HG03064 (cell line): ENCODE measurements around the gene USP47.

ENCODE experiments used
- ATAC-seq: cut with Tn5 transposase; IDR thresholded peaks from one replicate; pipeline ENCODE4 v1.9.1; 2021; ENCODE audit warnings: low read depth; ENCODE audit not compliant: unreplicated experiment

USP47 gene

DNA sequence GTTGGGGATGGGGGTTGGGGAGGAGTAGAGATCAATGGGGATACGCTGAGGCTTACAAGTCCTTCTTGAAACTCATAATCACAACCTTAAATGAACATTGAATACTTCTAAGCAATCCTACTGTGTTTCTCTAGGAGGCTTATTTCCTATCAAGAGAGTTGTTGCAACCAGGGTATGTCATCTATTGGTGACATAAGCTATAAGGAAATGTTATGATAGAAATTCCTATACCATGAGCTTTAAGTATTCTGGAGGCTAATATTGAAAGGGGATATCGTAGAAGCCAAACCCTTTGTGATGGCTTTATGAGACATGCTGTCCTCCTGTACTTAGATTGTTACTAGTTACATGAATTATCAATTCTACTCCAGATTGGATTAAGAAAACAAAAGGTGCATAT is 93.8 kb downstream of the USP47 start:
- no peak for ATAC-seq

DNA sequence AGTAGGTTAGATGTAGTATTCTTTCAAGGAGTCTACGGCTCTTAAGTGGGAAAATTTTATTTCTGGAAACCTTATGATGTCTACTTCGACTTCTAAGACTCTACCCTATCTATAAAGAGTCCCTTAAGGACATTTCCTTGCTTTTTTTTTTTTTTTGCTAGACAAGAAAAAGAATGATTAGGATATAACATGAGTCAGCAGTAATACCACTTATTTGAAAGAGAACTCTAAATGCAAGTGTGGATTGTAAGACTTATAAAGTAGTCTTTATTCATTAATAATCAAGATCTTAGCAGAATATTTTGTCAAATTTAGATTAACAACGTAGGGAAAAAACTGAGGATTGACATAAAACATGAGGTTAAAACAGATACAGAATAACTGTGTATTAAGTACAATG is 95.7 kb downstream of the USP47 start:
- no peak for ATAC-seq

DNA sequence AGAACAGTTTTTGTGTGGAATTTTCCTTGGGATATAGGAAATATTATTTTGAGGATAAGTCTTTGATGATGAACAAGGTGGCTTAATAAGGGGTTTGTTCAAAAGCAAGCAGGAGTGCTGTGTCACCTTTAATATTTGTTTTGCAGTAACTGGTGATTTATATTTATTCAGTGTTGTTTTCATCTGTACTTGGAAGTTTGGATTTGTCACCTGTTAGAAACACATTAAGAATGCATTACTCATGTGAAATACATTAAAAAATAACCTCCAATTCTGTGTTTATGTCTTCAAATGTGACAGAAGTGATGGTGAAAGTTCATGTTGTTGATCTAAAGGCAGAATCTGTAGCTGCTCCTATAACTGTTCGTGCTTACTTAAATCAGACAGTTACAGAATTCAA is 96.2 kb downstream of the USP47 start:
- no peak for ATAC-seq

DNA sequence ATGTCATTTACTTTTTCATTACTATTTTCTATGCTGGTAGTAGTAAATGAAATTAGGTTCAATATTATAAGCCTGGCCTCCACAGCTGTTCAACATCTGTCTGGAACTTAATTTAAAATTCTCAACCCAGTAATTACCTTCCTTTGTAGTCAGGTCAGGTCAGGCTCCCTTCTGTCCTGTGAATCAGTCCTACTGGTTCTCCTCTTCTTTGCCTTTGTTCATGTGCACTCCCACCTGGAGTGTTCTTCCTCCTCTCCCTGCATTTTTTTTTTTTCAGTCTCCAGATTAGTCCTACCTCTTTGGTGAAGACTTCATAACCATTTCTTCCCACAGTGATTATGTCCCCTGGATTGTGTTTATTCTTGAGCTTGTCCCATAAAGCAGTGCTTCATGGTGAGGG is 98.8 kb downstream of the USP47 start:
- ATAC-seq: no peak

DNA sequence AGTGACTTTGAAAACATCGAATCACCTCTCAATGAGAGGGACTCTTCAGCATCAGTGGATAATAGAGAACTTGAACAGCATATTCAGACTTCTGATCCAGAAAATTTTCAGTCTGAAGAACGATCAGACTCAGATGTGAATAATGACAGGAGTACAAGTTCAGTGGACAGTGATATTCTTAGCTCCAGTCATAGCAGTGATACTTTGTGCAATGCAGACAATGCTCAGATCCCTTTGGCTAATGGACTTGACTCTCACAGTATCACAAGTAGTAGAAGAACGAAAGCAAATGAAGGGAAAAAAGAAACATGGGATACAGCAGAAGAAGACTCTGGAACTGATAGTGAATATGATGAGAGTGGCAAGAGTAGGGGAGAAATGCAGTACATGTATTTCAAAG is 100.9 kb downstream of the USP47 start:
- no peak for ATAC-seq

DNA sequence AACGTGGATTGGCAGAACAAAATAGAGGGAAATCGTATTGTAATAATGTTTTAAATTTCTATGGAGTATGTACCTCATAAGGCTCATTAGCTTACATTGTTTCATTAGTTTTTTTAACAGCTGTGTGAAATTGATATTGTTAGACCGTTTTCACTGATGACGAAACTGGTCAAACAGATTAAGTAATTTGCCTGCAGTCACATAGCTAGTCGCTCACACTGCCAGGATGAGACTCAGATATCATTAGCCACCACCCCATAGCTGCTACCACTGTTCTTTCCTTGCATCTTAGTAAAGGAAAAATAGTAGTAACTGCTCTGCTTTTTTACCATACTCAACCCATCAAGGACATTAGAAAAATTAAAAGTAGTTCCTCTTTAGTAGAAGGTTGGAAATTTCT is 102.7 kb downstream of the USP47 start:
- no peak for ATAC-seq

DNA sequence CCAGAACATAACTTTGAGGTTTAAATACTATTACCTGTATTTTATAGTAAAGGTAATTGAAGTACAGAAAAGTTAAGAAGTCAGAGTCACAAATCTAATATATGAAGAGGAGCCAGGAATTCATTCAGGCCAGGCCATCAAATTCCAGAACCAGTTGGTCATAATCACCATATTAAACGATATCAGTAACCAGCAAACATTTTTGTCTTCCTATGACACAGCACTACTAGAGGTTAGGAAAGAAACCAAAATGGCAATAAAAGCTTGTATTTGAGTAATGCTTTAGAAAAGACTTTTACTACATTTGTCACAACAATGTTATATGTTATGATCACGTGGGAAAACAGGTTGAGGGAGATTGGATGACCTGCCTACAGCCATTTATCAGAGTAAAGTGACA is 104.4 kb downstream of the USP47 start:
- ATAC-seq: no peak

DNA sequence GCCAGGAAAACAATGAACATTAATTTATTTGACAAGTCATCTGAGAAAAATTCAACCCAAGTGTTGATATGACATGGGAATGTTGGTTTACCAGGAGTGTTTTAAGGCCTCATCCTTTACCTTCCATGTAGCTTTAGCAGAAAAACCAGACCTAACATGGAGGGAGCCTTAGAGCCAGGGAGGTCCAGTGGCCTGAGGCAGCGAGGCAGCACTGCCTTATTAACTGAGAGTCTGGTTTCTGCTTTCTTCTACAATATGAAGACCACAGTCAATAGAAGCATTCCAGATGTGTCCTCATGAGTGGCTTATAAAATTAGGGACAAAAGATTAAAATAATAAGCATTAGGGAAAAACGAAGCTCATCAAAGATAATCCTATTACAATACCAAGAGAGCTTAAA is 105.1 kb downstream of the USP47 start:
- ATAC-seq: no peak

DNA sequence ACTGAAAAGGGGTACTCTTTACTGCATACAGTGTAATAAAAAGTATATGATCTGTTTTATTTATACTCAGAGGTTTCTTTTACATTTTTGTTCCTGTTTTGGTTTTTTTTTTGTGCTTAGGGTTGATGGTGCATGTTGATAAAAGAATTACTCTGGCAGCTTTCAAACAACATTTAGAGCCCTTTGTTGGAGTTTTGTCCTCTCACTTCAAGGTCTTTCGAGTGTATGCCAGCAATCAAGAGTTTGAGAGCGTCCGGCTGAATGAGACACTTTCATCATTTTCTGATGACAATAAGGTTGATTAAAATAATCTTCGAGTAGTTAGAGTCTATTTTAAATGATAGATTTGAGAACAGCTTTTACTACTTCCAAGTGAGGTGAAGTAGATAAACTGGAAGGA is 106.1 kb downstream of the USP47 start:
- ATAC-seq: no peak

DNA sequence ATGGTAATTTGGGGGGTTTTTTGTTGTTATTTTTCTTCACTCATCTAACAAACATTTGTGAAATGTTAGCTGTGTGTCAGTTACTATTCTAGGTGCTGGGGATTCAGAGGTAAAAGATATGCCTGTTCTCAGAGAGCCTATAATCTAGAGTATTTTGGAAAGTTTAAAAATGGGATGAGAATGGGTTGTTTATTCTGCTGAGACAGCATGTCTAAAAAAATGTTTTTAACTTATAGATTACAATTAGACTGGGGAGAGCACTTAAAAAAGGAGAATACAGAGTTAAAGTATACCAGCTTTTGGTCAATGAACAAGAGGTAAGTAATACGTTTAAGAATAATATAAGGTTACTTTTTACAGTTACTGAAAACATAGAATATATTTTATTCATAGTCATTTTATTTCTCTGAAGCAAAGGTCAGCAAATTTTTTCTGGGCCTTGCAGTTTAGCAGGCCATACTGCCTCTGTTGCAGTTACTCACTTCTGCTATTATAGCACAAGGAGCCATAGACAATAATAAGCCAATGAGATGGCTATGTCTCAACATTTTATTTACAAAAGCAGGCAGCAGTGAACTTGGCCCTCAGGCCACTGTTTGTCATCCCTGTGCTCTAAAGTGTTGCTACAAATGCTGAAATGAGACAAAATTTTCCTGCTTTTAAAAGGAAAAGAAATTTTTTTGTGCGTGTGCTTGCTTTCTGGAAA is 106.6 kb downstream of the USP47 start:
- ATAC-seq: no peak

DNA sequence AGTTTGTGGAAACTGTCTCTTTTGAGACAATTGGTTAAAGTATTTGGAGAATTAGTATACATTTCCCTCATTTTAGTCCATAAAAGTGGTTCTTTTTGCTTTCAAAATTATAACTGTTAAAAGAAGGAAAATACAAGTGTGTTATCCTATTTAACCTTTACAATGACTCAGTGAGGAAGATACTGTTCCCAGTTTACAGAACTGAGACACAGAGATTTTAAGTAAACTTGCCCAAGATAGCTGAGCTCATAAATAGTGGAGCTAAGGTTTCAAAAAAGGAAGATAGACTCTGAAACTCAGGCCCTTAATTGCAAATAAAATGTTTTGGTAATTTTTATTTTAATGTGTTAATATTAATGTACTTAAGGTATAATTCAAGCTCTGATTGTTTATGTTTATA is 107.7 kb downstream of the USP47 start:
- no peak for ATAC-seq

DNA sequence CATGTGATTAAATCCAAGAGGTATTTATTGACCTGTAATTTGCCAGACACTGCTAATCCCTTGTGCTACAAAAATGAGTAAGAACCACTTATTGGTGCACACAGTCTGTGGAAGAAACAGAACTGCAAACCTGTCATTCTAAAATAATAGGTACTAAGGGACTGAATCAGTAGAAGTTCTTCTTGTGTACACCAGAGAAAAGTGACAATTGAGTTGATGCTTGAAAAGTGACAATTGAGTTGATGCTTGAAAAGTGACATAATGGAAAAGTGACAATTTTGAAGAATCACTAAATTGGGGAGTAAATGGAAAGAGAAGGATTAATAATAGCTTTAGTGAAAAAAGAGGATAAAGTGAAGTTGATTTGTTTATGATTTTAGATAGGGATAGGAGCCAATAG is 110.3 kb downstream of the USP47 start:
- ATAC-seq: no peak

DNA sequence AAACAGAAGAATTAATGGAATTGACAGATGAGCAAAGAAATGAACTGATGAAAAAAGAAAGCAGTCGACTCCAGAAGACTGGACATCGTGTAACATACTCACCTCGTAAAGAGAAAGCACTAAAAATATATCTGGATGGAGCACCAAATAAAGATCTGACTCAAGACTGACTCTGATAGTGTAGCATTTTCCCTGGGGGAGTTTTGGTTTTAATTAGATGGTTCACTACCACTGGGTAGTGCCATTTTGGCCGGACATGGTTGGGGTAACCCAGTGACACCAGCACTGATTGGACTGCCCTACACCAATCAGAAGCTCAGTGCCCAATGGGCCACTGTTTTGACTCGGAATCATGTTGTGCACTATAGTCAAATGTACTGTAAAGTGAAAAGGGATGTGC is 114.2 kb downstream of the USP47 start:
- ATAC-seq: no peak

DNA sequence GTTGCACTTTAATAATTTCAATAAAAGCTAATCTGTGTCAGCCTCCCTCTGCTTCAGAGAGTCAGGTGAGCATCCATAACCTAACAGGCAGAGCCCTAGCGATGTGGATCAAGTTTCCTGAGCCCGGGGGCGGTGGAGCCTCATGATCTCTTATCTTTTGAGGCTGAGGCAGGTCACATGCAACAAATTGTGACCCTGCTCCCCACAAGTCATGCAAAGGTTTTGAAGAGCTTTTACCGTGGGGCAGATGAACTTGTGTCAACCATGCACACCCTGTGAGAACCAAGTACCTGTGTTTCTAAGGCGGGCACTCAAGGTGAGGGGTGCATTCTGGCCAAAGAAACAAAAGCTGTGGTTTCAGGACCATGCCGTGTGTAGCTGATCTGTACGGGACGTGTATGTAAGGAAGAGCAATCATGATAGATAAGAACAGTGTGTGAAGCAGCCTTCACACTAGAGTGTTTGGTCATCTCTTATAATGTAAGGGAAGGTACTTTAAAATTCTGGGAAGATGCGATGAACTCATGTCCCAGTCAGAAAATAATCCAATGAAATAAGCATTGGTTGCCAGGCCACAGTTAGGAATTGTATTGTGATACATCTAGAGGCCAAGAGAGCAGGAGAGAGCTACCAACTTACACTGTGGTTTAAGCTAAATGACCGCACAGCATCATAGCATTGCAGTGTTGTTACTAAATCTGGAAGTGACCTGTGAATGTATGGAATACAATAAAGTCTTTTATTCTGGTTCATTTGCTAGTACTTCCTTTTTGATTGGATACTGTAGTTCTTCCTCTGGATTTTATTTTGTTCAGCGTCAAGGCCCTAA is 116.8 kb downstream of the USP47 start:
- ATAC-seq: no peak

DNA sequence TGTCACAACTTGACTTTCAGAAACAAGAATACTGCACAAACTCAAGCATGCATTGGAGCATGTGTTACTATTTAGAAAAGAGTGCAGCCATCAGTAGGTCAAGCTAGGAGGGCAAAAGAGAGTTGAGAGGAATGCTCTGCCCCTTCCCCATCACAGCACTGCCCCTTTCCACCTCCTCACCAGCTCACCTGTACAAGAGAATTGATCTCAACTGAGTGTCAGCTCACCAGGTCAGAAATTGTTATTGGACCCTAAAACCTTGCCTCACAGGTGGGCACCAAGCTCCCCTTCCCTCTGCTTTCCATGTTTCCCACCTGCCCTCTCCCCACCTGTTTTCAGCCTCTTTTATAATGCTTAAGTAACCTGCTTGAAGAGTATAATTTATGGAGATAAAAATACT is 117.8 kb downstream of the USP47 start:
- no peak for ATAC-seq

DNA sequence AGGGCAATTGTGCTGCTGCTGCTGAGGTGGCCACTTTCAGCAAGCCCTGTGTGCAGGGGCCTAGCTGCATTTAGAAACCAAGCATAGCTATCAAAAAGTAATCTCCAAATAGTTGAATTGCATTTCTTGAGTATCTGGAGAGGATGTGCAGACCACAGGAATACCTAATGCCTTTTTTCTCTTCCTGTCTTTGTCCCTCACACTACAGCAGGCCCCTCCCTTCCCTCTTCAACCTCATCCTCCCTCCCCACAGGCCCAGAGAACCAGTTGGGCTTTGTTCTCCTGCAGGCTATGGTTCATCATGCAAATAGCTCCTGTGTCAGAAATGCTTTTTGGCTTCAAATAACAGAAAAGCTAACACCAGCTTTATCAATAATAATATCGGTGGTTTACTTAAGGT is 118.9 kb downstream of the USP47 start:
- ATAC-seq: no peak

DNA sequence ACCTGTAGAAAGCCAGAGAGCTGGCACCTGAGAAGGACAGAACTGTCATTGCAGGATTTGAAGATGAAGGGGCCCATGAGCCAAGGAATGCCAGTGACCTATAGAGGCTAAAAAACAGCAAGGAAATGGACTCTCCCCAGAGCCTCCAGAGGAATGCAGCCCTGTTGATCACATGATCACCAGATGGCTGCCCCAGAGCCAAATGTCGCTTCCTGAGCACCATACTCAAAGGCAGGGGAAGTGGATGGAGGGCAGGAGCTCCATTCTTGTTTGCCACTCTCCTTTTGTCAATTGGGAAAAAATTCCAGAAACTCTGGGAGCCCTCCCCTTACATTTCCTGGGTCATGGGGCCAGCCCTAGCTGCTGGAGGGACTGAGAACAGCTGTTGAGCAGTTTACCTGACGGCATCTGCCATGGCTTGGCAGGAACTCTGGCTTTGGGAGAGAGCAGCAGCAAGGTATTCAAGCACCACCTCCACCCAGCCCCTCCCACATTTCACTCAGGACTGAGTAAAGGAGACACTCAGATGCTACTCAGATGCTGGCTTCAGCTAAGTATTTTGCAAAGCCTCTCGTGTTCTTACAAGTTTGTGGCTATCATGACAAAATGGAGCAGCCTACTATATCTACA is 119.7 kb downstream of the USP47 start:
- ATAC-seq: no peak

DNA sequence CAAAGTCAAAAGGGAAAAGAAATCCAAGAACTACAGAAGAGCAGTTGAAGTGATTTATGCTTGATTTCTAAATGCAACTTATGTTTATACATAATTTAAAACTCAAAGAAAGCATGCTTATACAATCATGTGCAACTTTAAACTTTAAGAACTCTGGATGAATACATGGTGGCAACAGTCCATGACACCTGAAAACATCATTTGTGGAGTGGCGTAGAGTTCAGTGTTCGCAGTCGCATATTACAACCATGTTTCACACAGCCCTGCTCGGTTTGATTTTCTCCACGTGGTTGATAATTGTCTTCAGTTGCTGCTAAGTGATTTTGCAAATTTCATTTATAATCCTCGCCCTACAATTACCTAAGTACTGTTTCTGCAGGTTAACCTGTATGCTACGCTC is 121.3 kb downstream of the USP47 start:
- ATAC-seq: no peak

DNA sequence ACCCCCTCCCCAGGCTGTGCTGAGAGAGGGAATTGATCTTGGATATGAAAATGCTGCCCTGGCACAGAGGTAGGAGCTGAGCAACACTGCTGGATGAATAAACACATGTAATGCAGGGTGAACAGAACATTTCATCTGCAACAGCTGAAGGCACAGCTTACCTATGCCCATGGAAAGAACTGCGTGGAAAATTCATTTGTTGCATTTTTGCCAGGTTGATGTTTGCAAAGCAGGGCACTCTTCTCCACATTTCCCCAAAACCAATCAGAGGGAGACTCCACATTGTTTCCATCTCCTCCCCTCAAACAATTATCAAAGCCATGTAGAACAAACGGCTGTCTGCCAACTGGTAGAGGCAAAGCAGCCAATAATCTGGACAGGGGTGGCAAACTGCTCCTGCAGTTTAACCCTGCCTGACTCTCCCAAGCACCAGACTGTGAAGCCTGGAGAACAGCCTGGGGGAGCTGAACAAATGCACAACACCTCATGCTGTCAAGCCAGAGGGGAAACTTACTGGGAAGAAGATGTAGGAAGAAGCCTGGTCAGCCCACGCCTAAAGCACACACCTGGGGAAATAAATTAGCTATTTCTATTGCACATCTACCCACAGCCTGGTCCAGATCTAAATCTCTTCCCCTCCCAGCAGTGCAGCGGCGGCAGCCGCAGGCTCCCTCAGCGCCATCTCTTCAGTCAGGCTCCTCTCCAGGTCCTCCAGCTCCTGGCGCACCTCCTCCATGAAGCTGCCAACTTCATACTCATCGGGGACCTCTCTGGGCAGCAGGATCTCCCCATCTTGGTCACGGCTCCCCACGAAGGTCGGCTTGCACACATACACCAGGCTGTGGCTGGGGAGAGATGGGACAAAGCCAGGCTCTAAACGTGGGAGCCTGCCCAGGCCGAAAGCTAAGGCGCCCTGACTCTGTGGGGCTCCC is 122.3 kb downstream of the USP47 start:
- no peak for ATAC-seq

DNA sequence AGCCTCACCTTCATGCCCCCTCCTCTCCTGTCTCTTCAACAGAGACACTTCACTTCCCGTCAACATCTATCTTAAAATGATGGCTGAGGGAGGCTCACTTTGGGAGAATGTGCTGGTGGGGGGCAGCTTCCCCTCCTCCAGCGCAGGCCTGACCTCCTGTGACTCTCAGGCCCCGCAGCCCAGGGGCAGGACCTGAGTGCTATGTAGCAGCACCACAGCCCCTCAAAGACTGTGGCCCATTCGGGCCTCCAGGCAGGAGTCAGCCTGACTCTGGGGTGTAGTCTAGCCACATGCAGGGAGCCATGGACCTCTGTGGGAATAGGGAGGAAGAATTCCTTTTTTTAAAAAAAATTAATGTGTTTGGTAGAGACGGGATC is 123.0 kb downstream of the USP47 start:
- ATAC-seq: no peak

DNA sequence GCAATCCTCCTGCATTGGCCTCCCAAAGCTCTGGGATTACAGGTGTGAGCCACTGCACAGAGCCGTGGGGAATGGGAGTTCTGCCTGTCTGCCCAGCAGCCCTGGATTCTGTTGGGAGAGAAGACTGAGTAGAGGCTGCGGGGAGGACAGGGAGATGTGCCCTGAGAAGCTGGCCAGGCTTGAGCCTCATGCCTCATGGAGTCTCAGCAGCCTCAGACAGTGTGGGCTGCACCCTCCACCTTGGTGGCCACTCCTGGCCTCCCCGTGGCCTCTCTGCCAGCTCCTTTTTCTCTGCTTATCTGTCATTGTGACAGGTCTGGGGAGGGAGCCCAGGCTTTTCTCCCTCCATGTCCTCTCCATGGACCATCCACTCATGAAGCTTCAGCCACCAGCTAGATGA is 123.4 kb downstream of the USP47 start:
- ATAC-seq: no peak
